H1 (cell line): Measurements from ENCODE around the gene SF3B1.

Source experiments
- CEBPB ChIP-seq: IDR thresholded peaks from 2 replicates; pipeline ENCODE4 v1.6.1; 2012; ENCODE audit warnings: low read depth, low read length
- CHD2 ChIP-seq: IDR thresholded peaks from 2 replicates; pipeline ENCODE4 v1.6.1; 2012; ENCODE audit warnings: low read length, improper control_type of control experiment
- EGR1 ChIP-seq: IDR thresholded peaks from 2 replicates; pipeline ENCODE4 v1.6.1; 2011; ENCODE audit warnings: low read depth, low read length, borderline replicate concordance
- EZH2 ChIP-seq: fragments of 200-600 bp; sonication (generic); IDR thresholded peaks from 2 replicates; pipeline ENCODE4 v1.7.1; 2012; ENCODE audit warnings: low read depth, mild to moderate bottlenecking, moderate library complexity, low read length, inconsistent platforms; ENCODE audit not compliant: severe bottlenecking
- HDAC2 ChIP-seq, 2 experiments: fragments of 300-600 bp in 1 of 2; sonication (generic) in 1 of 2; IDR thresholded peaks; 2 replicates each; pipeline ENCODE4 v1.6.1; 2011 to 2012; ENCODE audit warnings: low read depth in 2 of 2, low read length in 2 of 2, mild to moderate bottlenecking in 2 of 2, moderate library complexity in 2 of 2, borderline replicate concordance in 1 of 2, inconsistent platforms in 1 of 2
- POLR2AphosphoS5 ChIP-seq: IDR thresholded peaks from 2 replicates; pipeline ENCODE4 v1.6.1; 2011; ENCODE audit warnings: low read depth, low read length
- RFX5 ChIP-seq: IDR thresholded peaks from 2 replicates; pipeline ENCODE4 v1.6.1; 2011; ENCODE audit warnings: low read depth, low read length, improper control_type of control experiment, borderline replicate concordance
- TAF1 ChIP-seq: IDR thresholded peaks from 2 replicates; pipeline ENCODE4 v1.6.1; 2011; ENCODE audit warnings: mild to moderate bottlenecking, low read depth, low read length
- USF2 ChIP-seq: IDR thresholded peaks from 2 replicates; pipeline ENCODE4 v1.6.1; 2011; ENCODE audit warnings: low read length, improper control_type of control experiment
- YY1 ChIP-seq: IDR thresholded peaks from 2 replicates; pipeline ENCODE4 v1.6.1; 2011; ENCODE audit warnings: low read depth, mild to moderate bottlenecking, low read length
- TF ChIP-seq, protein P1 (sequence below), 3 experiments: IDR thresholded peaks; 1 replicate in 2 of 3; 2 replicates in 1 of 3; pipeline versions ENCODE4 v1.5.1 to v1.6.1; 2011; ENCODE audit warnings: low read length in 3 of 3, mild to moderate bottlenecking in 3 of 3, inconsistent platforms in 2 of 3, low read depth in 1 of 3, moderate library complexity in 1 of 3; ENCODE audit not compliant: insufficient read depth in 1 of 3; ENCODE audit errors: control extremely low read depth in 1 of 3

GRCh38 chr2:197433780-197434438 is 919 bp downstream of the SF3B1 start:
- TF ChIP-seq RFX5: no peak
- no peak for TF ChIP-seq EZH2
- no peak for TF ChIP-seq POLR2AphosphoS5
- TF ChIP-seq TAF1: no peak
- no peak for TF ChIP-seq CEBPB
- TF ChIP-seq USF2: no peak
- TF ChIP-seq CHD2: no peak
- no peak for TF ChIP-seq HDAC2 (IDR thresholded peaks at IDR 0.05; ENCODE audit: borderline replicate concordance in 1 of 2, low read depth in 2 of 2, low read length in 2 of 2)
- TF ChIP-seq, protein P1, sequence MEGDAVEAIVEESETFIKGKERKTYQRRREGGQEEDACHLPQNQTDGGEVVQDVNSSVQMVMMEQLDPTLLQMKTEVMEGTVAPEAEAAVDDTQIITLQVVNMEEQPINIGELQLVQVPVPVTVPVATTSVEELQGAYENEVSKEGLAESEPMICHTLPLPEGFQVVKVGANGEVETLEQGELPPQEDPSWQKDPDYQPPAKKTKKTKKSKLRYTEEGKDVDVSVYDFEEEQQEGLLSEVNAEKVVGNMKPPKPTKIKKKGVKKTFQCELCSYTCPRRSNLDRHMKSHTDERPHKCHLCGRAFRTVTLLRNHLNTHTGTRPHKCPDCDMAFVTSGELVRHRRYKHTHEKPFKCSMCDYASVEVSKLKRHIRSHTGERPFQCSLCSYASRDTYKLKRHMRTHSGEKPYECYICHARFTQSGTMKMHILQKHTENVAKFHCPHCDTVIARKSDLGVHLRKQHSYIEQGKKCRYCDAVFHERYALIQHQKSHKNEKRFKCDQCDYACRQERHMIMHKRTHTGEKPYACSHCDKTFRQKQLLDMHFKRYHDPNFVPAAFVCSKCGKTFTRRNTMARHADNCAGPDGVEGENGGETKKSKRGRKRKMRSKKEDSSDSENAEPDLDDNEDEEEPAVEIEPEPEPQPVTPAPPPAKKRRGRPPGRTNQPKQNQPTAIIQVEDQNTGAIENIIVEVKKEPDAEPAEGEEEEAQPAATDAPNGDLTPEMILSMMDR (IDR thresholded peaks at IDR 0.05; ENCODE audit: control extremely low read depth in 1 of 3, insufficient read depth in 1 of 3, low read depth in 1 of 3, low read length in 3 of 3): no peak
- no peak for TF ChIP-seq YY1
- TF ChIP-seq EGR1: no peak
